HG02642 (cell line): Measurements from ENCODE around the gene PLAU.
"Not testable (repeated sequence)": the region's sequence is repeated elsewhere in the genome, so short reads cannot be mapped to it uniquely, and the experiment has no call there.

Experiments used
- ATAC-seq: cut with Tn5 transposase; IDR thresholded peaks from one replicate; pipeline ENCODE4 v1.9.1; 2021; ENCODE audit warnings: mild to moderate bottlenecking; ENCODE audit not compliant: unreplicated experiment, poor library complexity

Gene PLAU

DNA sequence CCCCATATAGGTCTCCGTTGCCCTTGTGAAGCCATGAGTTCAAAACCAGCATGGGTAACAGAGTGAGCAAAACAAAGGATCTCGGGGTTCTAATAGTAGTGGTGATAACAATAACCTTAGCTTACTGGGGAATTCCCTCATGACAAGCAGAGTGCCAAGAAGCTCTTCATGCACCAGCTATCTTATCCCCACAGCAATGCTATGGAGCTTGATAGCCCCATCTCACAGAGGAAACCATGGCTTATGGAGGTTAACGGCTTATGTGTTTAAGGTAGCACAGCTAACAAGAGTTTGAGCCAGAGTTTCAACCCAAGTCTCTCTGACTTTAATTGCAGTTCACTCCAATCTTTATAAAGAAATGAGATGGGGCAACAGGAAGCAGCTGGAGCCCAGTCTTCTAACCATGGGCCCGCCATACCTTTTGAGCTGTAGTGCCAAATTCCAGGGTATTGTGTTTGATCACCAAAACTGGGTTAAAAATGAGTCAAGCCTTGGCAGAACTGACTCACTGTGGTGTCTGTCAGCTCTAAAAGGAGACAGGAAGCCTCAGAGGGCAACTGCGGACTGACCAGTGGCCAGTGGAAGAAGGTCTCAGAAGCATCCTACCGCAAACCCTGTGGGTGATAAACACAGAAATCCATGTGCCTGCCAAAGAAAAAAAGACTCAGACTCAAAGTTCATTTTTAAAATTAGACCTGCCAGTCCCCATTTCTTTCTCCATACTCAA is 16.5 kb upstream of the PLAU start:
- no peak for ATAC-seq

DNA sequence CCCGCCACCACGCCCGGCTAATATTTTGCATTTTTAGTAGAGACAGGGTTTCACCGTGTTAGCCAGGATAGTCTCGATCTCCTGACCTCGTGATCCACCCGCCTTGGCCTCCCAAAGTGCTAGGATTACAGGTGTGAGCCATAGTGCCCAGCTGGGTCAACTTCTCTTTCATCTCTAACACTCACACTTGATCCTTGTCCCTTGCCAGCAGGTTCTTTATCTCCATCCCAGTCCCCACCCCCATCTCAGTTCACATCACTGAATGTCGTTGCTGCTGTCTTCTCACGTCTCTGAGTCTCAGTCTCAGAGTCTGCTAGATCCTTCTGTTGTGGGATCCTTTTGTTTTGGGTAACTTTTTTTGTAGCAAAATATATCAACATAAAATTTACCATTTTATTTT is 15.6 kb upstream of the PLAU start:
- not testable (repeated sequence) for ATAC-seq

DNA sequence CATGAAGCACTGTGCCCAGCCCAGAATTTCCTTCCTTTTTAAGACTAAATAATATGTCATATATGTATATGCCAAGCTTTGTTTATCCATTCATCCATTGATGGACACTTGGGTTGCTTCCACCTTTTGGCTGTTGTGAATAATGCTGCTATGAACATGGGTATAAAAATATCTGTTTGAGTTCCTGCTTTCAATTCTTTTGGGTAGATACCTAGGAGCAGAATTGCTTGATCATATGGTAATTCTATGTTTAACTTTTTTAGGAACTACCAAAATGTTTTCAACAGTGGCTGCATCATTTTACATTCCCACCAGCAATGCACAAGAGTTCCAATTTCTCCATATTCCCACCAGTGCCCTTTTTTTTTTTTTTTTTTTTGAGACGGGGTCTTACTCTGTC is 13.2 kb upstream of the PLAU start:
- ATAC-seq: no peak

DNA sequence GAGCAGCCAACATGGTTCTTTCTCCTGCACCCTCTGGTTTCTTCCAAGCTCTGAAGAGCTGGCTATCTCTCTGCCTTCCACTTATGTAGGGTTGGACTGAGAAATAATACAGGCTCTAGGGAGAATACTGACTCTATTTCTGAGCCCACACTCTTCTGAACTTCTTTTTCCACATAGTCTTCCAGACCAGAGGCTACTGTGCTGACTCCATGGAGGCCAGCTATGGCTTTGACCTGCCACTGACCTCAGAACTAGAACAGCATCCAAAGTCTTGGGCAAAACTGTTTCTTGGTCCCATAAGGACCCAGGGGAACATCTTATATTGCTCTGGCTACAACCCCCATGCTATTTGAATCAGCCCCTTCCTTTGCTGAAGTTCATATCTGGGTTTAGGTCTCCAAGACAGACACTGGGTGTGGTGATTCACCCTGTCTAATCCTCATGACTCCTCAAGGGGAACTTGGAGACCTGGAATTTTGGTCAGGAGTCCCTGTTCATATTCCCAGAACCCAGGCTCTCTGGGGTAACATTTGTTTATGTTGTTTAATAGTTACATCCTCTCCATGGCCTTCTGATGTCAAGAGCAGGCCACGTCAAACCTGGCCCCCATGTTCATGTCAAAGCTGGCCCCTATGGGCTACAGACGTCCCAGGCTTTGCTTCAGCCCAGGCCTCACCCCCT is 12.1 kb upstream of the PLAU start:
- ATAC-seq: no peak

DNA sequence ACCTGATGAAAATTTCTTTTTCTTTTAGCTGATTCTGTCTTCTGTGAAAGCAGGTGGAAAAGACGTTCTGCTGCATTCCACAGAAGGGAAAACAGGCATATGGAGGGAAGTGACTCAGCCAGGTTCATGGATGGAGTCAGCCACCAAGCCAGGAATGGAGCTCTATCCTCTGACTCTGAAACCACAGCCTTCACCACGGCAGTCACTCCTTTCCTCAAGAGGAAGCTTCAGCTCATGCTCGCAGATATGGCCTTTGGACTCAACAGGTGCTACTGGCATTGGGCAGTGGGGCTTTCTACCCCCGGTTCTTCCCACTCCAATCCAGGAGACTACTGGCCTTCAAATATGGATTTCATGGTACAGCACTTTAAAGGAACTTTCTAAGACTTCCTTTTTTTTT is 11.5 kb upstream of the PLAU start:
- no peak for ATAC-seq

DNA sequence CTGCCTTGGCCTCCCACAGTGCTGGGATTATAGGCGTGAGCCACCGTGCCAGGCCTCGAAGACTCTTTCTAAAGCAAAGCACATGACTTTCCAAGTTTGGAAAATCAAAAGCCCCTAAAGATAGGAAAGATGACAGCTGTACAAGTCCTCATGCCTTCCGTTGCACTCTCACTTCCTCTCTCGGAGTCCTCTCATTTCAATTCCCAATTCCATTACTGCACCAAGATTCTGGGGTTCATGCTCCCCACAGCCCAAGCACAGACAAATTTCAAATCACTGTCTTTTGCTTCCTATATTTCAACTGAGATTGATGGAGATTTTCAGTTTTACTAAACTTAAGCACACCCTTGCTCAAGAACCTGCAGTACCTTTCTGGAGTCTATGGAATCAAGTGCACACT is 10.9 kb upstream of the PLAU start:
- ATAC-seq: no peak

DNA sequence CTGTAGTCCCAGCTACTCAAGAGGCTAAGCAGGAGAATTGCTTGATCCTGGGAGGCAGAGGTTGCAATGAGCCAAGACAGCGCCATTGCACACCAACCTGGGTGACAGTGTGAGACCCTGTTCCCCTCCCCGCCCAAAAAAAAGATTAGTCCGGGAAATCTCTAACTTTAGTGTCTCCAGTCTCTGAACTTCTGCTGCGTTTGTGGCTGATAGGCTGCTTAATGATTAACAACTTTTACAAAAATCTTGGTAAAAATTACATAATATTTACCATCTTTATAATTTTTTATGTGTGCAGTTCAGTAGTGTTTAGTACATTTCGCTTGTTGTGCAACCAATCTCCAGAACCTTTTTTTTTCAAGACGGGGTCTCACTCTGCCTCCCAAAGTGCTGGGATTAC is 9.7 kb upstream of the PLAU start:
- ATAC-seq: no peak

- no peak for ATAC-seq
Observed at GRCh38 chr10:73902351-73902750, 8.6 kb upstream of the PLAU start.

- no peak for ATAC-seq
Observed at GRCh38 chr10:73905256-73906020, 5.5 kb upstream of the PLAU start.

DNA sequence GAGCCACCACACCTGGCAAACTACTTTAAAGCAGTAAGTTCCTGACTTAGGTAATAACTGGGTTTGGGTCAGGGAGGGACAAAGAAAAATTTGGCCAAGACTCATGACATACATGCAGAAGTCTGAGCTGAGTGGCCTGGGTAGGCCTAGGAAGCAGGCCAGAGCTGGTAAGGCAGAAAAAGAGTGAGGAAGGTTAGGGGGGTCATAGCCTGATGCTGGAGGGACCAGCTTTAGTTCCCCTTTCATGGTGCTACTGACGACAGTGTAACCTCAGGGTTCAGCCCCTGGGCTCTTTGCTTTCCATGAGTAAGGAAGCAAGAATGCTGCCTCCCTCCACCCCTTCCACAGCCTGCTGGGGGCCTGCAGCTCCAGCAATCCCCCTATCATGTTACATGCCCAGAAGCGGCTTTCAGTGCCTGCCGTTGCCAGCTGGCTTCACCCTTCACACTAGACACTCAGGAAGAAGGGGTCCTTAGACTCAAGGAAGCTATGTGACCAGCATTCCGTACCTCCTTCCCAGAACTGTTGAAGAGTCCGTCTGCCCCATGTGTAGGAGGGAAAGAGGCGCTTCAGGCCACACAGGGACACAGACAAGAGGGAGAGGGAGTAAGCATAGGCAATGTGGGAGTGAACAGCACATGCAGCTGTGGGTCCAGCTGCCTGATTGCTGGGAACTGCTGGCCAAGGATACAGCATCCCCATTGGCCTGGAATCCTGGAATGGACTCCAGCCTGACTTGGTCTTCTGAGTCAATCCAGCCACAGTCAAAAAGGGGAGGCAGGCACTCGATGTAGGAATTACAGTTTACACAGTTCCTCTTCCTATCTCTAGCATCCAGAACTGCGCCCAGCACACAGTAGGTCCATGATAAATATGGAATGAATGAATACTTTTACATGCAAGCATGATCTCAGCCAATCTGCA is 4.1 kb upstream of the PLAU start:
- no peak for ATAC-seq

- ATAC-seq: no peak
Observed at GRCh38 chr10:73907841-73908517, 3.0 kb upstream of the PLAU start.

DNA sequence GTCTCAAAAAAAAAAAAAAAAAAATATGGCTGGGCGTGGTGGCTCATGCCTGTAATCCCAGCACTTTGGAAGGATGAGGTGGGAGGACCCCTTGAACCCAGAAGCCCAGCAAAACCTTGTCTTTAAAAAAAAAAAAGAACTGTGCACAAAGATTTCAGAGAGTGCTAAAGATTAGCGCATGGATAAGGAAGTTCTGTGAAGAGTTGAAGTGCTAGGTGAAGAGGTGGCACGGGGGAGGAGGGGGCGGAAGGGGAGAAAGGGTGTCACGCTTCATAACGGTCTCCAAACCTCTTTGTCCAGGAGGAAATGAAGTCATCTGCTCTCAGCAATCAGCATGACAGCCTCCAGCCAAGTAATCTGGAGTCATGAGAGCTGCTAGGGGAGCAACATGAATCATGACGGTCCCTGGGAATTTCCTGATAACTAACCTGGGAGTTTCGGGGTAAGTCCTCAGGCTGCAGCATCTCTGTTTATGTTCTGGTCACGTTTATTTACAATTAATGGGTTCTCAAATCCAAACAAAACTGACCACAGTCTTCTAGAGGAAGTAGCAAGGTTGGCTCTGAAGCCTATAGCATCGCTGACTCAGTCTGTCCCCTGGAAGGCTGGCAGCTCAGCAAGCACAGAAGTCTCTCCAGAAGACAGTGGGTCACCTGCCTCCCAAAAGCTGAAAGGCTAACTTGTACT is 1.9 kb upstream of the PLAU start:
- ATAC-seq: peak; percentile 49

- ATAC-seq: no peak
Observed at GRCh38 chr10:73909540-73910115, 1.3 kb upstream of the PLAU start.

DNA sequence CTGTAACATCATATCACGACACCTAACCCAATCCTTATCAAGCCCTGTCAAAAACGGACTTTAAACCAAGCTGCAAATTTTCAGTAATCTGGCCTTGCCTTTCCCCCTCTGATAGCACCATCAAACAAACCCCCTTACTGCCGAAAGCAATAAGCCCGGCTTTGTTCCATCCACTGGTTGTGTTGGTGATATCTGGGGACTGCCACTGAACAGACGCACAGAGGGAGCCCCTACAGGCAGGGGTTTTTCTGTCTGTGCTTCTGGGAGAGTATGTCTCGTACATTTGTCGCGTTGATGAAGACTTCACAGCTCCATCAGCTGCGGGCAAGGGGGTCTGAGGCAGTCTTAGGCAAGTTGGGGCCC is 550 bp upstream of the PLAU start:
- ATAC-seq: peak; percentile 8

- no peak for ATAC-seq
Observed at GRCh38 chr10:73911553-73912004, 647 bp downstream of the PLAU start.

GRCh38 chr10:73914036-73914435 is 3.1 kb downstream of the PLAU start:
- ATAC-seq: no peak

DNA sequence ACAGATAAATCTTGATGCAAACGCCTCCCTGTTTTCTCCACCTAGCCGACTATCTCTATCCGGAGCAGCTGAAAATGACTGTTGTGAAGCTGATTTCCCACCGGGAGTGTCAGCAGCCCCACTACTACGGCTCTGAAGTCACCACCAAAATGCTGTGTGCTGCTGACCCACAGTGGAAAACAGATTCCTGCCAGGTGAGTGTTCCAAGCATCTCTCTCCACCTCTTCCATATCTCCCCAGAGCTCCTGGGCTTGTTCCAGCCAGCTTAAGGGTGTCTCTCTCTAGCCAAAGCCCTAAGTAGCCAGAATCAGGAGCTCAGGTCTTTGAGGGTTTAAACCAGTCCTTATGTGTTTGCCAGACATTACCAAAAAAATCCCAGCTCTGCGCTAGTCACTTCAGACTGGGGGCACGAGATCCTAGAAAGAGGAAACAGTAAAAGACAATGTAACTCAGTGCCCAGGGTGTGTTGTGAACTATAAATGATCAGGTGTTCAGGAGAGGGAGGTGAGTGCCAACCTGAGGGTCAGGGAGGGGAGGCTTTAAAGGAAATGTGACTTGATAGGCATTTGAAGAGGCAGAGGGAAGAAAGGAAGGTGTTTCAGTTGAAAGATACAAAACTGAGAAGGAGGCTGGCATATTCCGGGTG is 4.4 kb downstream of the PLAU start:
- no peak for ATAC-seq

DNA sequence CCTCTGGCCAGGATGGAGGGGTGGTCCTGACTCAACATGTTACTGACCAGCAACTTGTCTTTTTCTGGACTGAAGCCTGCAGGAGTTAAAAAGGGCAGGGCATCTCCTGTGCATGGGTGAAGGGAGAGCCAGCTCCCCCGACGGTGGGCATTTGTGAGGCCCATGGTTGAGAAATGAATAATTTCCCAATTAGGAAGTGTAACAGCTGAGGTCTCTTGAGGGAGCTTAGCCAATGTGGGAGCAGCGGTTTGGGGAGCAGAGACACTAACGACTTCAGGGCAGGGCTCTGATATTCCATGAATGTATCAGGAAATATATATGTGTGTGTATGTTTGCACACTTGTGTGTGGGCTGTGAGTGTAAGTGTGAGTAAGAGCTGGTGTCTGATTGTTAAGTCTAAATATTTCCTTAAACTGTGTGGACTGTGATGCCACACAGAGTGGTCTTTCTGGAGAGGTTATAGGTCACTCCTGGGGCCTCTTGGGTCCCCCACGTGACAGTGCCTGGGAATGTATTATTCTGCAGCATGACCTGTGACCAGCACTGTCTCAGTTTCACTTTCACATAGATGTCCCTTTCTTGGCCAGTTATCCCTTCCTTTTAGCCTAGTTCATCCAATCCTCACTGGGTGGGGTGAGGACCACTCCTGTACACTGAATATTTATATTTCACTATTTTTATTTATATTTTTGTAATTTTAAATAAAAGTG is 6.0 kb downstream of the PLAU start:
- ATAC-seq: no peak
